Stimulated activated naive CD8-positive, alpha-beta T cell treated with anti-CD3 and anti-CD28 coated beads, Interleukin-15, Interleukin-2, amounts not matched to agents 100 ng/mL and 50 ng/mL, for 24 hours (primary cell): ENCODE data around the gene KDM4C.

Source experiments
- H3K27ac Mint-ChIP-seq: one replicate; pipeline ENCODE4 v1.8.0; 2021; ENCODE audit warnings: mild to moderate bottlenecking, mixed read lengths
- H3K27me3 Mint-ChIP-seq: one replicate; pipeline ENCODE4 v1.8.0; 2021; ENCODE audit warnings: mixed read lengths
- H3K36me3 Mint-ChIP-seq: one replicate; pipeline ENCODE4 v1.8.0; 2021; ENCODE audit warnings: low read depth, mixed read lengths
- H3K4me1 Mint-ChIP-seq: one replicate; pipeline ENCODE4 v1.8.0; 2021; ENCODE audit warnings: low read depth, mixed read lengths
- H3K4me3 Mint-ChIP-seq: one replicate; pipeline ENCODE4 v1.8.0; 2021; ENCODE audit warnings: mild to moderate bottlenecking, mixed read lengths
- H3K9me3 Mint-ChIP-seq: one replicate; pipeline ENCODE4 v1.8.0; 2021; ENCODE audit warnings: mixed read lengths

Gene KDM4C

DNA sequence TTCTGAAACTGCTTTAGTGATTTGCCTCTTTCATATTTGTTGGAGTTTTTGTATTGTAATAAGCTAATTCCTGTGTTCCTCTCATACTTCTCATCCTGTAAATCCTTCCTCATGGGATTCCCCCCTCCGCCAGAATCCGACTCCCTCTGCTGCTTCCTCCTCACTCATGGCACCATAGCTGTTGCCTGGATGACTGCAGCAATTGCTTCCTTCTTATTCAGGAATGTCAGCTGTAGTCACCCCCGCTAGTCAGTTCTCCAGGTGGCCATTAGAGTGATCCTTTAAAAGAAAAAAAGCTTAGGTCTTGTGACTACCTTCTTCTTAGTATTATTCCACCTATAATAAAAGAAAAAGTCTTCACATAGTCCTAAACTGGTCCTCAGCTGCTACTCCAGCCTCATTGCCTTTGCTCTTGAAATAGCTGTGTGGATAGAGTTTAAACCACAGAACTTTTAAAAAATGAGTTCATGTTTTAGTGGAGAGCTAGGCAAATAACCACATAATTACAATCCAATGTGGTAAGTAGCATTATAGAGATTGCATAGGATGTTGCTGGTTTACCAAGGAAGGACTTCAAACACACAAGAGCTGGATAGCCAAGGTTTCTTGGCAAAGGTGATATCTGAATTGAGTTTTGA, 227.3 kb downstream of the KDM4C start:
- H3K27ac Mint-ChIP-seq: no peak overlapping the region
- no peak overlapping the region for H3K4me3 Mint-ChIP-seq
- no peaks in the 10 kb centered on the region for H3K4me1 Mint-ChIP-seq
- no peaks in the 10 kb centered on the region for H3K9me3 Mint-ChIP-seq
- H3K36me3 Mint-ChIP-seq: peaks cover 68% of the 10 kb centered on the region
- H3K27me3 Mint-ChIP-seq: no peaks in the 10 kb centered on the region

- Mint-ChIP-seq H3K4me3 (no peak overlapping the region), H3K4me1 (no peaks in the 10 kb centered on the region), H3K36me3 (peaks cover 65% of the 10 kb centered on the region), H3K27me3 (no peaks in the 10 kb centered on the region), H3K27ac (no peak overlapping the region), H3K9me3 (no peaks in the 10 kb centered on the region)
Observed at GRCh38 chr9:6986141-6986815, 228.5 kb downstream of the KDM4C start.

- H3K36me3 Mint-ChIP-seq: peaks cover 57% of the 10 kb centered on the region
- H3K27me3 Mint-ChIP-seq: no peaks in the 10 kb centered on the region
- no peaks in the 10 kb centered on the region for H3K4me1 Mint-ChIP-seq
- H3K27ac Mint-ChIP-seq: no peak overlapping the region
- no peaks in the 10 kb centered on the region for H3K9me3 Mint-ChIP-seq
- H3K4me3 Mint-ChIP-seq: no peak overlapping the region
Observed at GRCh38 chr9:6987381-6987780, 229.6 kb downstream of the KDM4C start.

DNA sequence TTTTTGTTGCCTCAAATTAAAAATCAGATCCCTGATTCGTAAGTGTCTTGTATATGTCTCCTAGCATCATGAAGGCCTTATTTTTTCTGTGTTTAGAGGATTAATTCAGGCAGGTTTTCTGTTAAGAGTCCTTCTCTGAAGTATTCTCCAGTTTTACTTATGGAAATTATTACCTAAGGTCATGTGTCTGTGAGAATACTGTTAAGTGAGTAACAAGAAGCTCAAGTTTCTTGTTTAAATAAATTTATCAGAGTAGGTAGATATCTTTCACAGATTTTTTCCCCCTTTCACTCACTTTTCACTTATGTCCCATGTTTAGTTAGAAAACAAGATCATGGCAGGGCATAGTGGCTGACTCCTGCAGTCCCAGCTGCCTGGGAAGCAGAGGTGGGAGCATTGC, 233.6 kb downstream of the KDM4C start:
- Mint-ChIP-seq H3K36me3 (peaks cover 53% of the 10 kb centered on the region), H3K27me3 (no peaks in the 10 kb centered on the region), H3K9me3 (no peaks in the 10 kb centered on the region), H3K4me1 (no peaks in the 10 kb centered on the region), H3K27ac (no peak overlapping the region), H3K4me3 (no peak overlapping the region)

DNA sequence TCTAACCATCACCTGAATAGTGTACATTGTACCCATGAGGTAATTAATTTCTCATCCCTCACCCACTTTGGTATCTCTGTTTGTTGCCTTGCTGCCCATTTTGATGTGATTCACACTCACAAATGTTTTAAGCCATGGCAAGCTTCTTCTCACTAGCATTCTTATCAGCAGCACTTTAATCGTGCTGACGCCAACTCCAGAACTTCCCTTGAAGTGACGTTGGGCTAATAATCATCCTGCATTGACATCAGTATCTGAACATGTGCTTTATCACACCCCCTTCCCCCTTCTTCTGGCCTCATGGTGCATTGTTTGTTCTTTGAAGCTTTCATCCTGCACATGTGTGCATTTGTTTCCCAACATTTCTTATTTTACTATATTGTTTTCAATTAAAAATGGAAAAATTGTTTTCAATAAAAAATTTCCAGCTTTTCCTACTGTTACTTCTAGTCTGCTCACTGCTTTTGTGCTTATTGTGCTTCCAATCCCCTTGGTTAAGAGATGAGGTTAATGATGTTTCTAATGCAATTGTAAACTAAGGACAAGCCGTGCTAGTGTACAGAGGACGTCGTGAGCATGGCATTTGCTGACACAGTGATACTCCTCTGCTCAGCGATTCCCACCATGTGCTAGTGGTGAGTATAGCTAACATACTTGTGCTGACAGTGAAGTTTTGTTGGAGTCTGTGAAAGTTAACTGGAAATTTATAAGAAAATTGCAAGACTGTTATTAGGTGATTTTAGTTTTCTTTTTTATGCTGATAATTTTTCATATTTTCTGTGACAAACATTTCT, 238.5 kb downstream of the KDM4C start:
- Mint-ChIP-seq H3K36me3 (peaks cover 51% of the 10 kb centered on the region), H3K9me3 (no peaks in the 10 kb centered on the region), H3K4me3 (no peak overlapping the region), H3K4me1 (no peaks in the 10 kb centered on the region), H3K27me3 (no peaks in the 10 kb centered on the region), H3K27ac (no peak overlapping the region)

DNA sequence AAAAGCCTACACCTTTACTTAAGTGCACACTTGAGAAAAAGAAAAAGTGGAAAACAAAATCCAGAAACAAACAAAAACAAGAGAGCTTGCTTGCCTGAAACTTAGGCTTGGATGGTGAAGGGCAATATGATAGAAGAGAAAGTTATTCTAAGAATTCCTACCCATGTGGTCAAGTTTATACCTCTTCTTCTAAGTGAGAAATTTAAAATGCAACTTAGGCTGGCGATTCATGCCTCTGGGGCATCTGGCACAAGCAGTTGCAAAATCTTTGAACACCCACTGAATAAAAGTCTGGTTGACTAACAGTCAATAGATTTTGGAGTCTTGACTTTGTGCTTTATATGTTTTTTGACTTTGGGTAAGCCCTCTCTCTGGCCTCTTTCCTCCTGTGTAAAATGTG, 239.6 kb downstream of the KDM4C start:
- Mint-ChIP-seq H3K9me3 (no peaks in the 10 kb centered on the region), H3K36me3 (peaks cover 58% of the 10 kb centered on the region), H3K27ac (no peak overlapping the region), H3K4me3 (no peak overlapping the region), H3K4me1 (no peaks in the 10 kb centered on the region), H3K27me3 (no peaks in the 10 kb centered on the region)

GRCh38 chr9:6999794-7000193, 242.0 kb downstream of the KDM4C start:
- peaks cover 54% of the 10 kb centered on the region for H3K36me3 Mint-ChIP-seq
- no peak overlapping the region for H3K27ac Mint-ChIP-seq
- no peaks in the 10 kb centered on the region for H3K4me1 Mint-ChIP-seq
- H3K4me3 Mint-ChIP-seq: no peak overlapping the region
- H3K27me3 Mint-ChIP-seq: no peaks in the 10 kb centered on the region
- H3K9me3 Mint-ChIP-seq: no peaks in the 10 kb centered on the region

- H3K9me3 Mint-ChIP-seq: no peaks in the 10 kb centered on the region
- no peak overlapping the region for H3K27ac Mint-ChIP-seq
- no peak overlapping the region for H3K4me3 Mint-ChIP-seq
- peaks cover 43% of the 10 kb centered on the region for H3K36me3 Mint-ChIP-seq
- no peaks in the 10 kb centered on the region for H3K4me1 Mint-ChIP-seq
- no peaks in the 10 kb centered on the region for H3K27me3 Mint-ChIP-seq
Observed at GRCh38 chr9:7001571-7001970, 243.8 kb downstream of the KDM4C start.

GRCh38 chr9:7003861-7004260, 246.1 kb downstream of the KDM4C start:
- Mint-ChIP-seq H3K27me3 (no peaks in the 10 kb centered on the region), H3K27ac (no peak overlapping the region), H3K9me3 (peaks cover 4% of the 10 kb centered on the region)

DNA sequence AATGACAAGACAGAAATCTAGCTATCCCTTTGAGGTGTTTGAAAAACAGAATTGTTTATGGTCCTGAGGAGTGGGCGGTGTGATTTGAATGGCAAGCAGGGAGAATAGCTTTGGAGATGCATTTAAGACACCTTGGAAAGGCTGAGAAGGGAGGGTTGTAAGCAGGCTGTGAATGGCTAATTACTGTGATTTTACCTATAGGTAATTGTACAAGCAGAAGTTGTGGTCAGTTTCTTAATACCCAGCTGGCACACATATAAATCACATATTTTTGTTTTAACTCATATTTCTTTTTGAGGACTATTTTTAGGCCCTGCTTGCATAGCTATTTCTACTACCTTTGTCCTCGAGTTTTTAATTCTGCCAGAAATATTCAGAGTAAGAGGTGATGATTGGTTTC, 248.6 kb downstream of the KDM4C start:
- Mint-ChIP-seq H3K27ac (peak overlapping the region; percentile 16), H3K36me3 (peaks cover 57% of the 10 kb centered on the region), H3K4me3 (no peak overlapping the region), H3K27me3 (no peaks in the 10 kb centered on the region), H3K4me1 (peaks cover 4% of the 10 kb centered on the region), H3K9me3 (peaks cover 4% of the 10 kb centered on the region)

More at GRCh38 chr9:7003861-7004260, 246.1 kb downstream of the KDM4C start:
- peaks cover 49% of the 10 kb centered on the region for H3K36me3 Mint-ChIP-seq
- no peak overlapping the region for H3K4me3 Mint-ChIP-seq
- no peaks in the 10 kb centered on the region for H3K4me1 Mint-ChIP-seq

- Mint-ChIP-seq H3K4me1 (peaks cover 8% of the 10 kb centered on the region), H3K4me3 (no peak overlapping the region), H3K27me3 (no peaks in the 10 kb centered on the region), H3K27ac (no peak overlapping the region), H3K9me3 (peaks cover 4% of the 10 kb centered on the region), H3K36me3 (peaks cover 63% of the 10 kb centered on the region)
Observed at GRCh38 chr9:7008411-7008810, 250.6 kb downstream of the KDM4C start.

- no peaks in the 10 kb centered on the region for H3K27me3 Mint-ChIP-seq
- H3K9me3 Mint-ChIP-seq: peaks cover 4% of the 10 kb centered on the region
- peaks cover 63% of the 10 kb centered on the region for H3K36me3 Mint-ChIP-seq
- H3K4me3 Mint-ChIP-seq: no peak overlapping the region
- H3K4me1 Mint-ChIP-seq: peaks cover 8% of the 10 kb centered on the region
- H3K27ac Mint-ChIP-seq: no peak overlapping the region
Observed at GRCh38 chr9:7009065-7009464, 251.3 kb downstream of the KDM4C start.

DNA sequence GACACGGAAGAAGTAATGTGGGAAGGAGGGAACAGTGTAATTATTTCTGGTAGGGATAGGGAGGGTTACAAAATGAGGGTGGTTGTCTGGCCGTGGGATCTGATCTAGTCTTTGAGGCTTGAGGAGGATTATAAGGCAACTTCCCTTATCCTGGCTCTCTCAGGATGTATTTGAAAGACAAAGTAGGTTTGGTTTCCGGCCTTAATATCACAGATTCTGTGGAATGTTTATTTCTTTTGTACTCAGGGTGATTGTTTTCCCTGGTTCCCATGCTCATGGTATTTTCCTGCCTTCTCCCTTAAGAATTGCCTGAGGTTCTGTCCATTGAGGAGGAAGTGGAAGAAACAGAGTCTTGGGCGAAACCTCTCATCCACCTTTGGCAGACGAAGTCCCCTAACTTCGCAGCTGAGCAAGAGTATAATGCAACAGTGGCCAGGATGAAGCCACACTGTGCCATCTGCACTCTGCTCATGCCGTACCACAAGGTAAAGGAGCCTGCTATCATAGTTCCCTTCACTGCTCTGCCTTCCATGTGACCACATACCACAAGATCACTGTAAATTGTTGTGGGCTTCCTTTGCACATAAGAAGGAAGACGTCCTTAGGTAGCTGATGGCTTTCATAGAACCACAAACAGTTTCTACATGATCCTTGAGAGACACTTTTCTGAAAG, 253.8 kb downstream of the KDM4C start:
- H3K4me3 Mint-ChIP-seq: no peak overlapping the region
- H3K27ac Mint-ChIP-seq: no peak overlapping the region
- H3K9me3 Mint-ChIP-seq: peaks cover 4% of the 10 kb centered on the region
- H3K27me3 Mint-ChIP-seq: no peaks in the 10 kb centered on the region
- H3K4me1 Mint-ChIP-seq: peaks cover 8% of the 10 kb centered on the region
- peaks cover 71% of the 10 kb centered on the region for H3K36me3 Mint-ChIP-seq

DNA sequence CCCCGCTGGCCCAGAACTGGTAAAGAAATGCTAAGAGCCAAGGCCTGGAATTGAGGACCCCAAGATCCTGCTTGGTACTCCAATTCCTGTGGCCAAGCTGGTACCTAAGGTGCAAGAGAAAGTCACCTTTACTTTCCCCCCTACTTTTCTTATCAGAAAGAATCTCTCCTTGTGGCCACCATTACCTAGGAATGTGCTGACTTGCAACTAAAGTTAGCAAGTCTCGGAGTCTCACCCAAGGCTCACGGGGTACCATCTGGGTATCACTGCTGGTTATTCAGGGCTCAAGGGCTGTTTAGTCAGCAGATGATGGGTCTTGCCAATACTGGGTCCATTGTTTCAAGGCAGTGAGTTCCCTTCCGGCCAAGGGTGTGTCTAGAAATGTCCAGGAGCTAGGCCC, 270.2 kb downstream of the KDM4C start:
- no peak overlapping the region for H3K27ac Mint-ChIP-seq
- peaks cover 48% of the 10 kb centered on the region for H3K36me3 Mint-ChIP-seq
- no peaks in the 10 kb centered on the region for H3K9me3 Mint-ChIP-seq
- H3K4me1 Mint-ChIP-seq: no peaks in the 10 kb centered on the region
- H3K4me3 Mint-ChIP-seq: no peak overlapping the region
- H3K27me3 Mint-ChIP-seq: no peaks in the 10 kb centered on the region

GRCh38 chr9:7028591-7028990, 270.8 kb downstream of the KDM4C start:
- Mint-ChIP-seq H3K27me3 (no peaks in the 10 kb centered on the region), H3K4me3 (no peak overlapping the region), H3K27ac (no peak overlapping the region), H3K4me1 (no peaks in the 10 kb centered on the region), H3K36me3 (peaks cover 47% of the 10 kb centered on the region), H3K9me3 (no peaks in the 10 kb centered on the region)
